Activated CD4-positive, alpha-beta T cell treated with anti-CD3 and anti-CD28 coated beads, Interleukin-2, amount 10 ng/mL, durations not matched to agents 24 days and 14 days (primary cell): ENCODE measurements around the gene SENP3. TPM values are rescaled to one million over a fixed set of nuclear protein-coding genes. Genes with fewer than 3 reads are reported as not detected.

Experiments used
- DNase-seq: peaks from one replicate; pipeline ENCODE4 v3.0.0; 2022
- H3K27ac Mint-ChIP-seq: one replicate; pipeline ENCODE4 v1.8.0; 2022; ENCODE audit warnings: mild to moderate bottlenecking, mixed read lengths
- H3K27me3 Mint-ChIP-seq: one replicate; pipeline ENCODE4 v1.8.0; 2022; ENCODE audit warnings: mixed read lengths
- H3K36me3 Mint-ChIP-seq: one replicate; pipeline ENCODE4 v1.8.0; 2022; ENCODE audit warnings: low read depth, mild to moderate bottlenecking, mixed read lengths
- H3K4me1 Mint-ChIP-seq: one replicate; pipeline ENCODE4 v1.8.0; 2021; ENCODE audit warnings: mixed read lengths
- H3K4me3 Mint-ChIP-seq: one replicate; pipeline ENCODE4 v1.8.0; 2022; ENCODE audit warnings: mild to moderate bottlenecking, moderate library complexity, mixed read lengths
- H3K9me3 Mint-ChIP-seq: one replicate; pipeline ENCODE4 v1.8.0; 2021; ENCODE audit warnings: mixed read lengths
- intact Hi-C: fragments of 100-400 bp; cut with micrococcal nuclease; formaldehyde crosslinking; loops from one replicate; pipeline ENCODE4 v1.15.1; 2023
- total RNA-seq: library from RNA; stranded (reverse); gene quantifications from 2 replicates; pipeline ENCODE4 v1.2.3, GENCODE V29; 2022

SENP3 gene
- total RNA-seq, 1 donor from 2014 or later = 93.0 TPM

- Mint-ChIP-seq H3K36me3 (peaks cover 18% of the 10 kb centered on the region), H3K9me3 (no peaks in the 10 kb centered on the region), H3K27ac (peak overlapping the region; percentile 65), H3K4me3 (peak overlapping the region; percentile 87), H3K27me3 (no peaks in the 10 kb centered on the region), H3K4me1 (peaks cover 37% of the 10 kb centered on the region)
- peak; percentile 68 for DNase-seq
- intact Hi-C loops = loop anchor here (1.0 kb wide), 1 partner anchor 74 kb away; the partner anchor contains the start of gene WRAP53
These were observed 52.2 kb downstream of the SENP3 start for GRCh38 chr17:7613769-7614424.

DNA sequence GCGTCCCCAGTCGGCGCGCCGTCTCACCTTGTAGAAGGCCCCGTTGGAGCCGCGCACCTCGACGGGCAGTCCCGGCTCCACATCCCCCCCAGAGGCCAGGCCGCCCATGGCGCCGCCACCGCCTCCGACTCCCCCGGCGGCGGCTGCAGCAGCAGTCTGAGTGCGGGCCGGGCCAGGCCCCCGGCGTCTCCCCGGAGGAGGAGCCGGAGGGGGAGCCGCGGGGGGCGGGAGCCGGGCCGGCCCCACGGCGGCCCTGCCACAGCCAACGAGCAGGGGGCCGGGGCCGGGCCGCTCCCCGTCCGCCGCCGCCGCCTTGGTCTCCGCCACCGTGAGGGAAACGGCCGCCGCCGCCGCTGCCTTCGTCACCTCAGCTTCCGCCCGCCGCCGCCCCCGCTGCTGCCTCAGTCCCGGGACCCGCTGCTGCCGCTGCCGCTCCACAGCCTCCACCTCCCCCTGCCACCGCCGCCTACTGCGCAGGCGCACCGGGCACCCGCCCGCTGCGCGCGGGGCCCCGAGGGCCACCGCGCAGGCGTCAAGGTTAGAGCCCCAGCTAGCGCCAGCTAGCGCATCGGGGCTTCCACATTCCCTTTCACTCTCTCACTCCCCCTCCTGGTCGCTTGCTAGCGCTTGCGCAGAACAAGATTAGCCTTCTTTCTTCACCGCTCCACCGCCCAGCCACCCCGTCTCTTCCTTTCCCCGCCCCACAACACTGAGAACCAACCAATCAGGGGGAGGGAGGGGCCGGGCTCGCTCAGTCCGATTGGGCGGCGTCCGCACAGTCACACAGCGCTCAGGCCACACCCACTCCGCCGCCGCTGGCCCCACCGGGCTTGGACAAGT is 52.9 kb downstream of the SENP3 start, which contains the start of gene FXR2:
FXR2 (minus strand) TSS at position 473 of the 840 bp plus-strand sequence; CDS start at position 108, 365 bp downstream.
- peaks cover 18% of the 10 kb centered on the region for H3K36me3 Mint-ChIP-seq
- H3K27ac Mint-ChIP-seq = peak within 1 kb of the TSS; percentile 91
- H3K9me3 Mint-ChIP-seq = no peaks in the 10 kb centered on the region
- peak; percentile 99 for DNase-seq
- H3K4me3 Mint-ChIP-seq = peak within 1 kb of the TSS; percentile 87
- peaks cover 33% of the 10 kb centered on the region for H3K4me1 Mint-ChIP-seq
- intact Hi-C loops = loop anchor here (1.0 to 5.0 kb wide), 3 partner anchors 31 to 74 kb away; partner anchors contain the start of genes ATP1B2, MPDU1 and WRAP53
- H3K27me3 Mint-ChIP-seq = no peaks in the 10 kb centered on the region

DNA sequence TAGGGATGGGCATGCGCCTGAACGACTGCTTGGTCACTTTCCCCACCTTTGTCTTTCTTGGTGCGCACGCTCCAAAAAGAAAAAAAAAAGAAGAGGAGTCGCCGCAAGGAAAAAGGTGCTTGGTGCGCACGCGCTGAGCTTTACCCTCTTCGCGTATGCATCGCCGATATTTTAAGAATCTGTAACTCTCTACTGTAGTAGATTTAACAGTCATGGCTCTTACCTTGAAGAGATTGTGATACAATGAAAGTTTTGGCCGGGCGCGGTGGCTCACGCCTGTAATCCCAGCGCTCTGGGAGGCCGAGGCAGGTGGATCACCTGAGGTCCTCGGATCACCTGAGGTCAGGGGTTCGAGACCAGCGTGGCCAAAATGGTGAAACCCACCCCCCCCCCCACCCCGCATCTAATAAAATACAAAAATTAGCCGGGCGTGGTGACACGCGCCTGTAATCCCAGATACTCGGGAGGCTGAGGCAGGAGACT is 53.6 kb downstream of the SENP3 start:
- H3K27me3 Mint-ChIP-seq = no peaks in the 10 kb centered on the region
- intact Hi-C loops = loop anchor here (1.0 to 5.0 kb wide), 2 partner anchors 32 to 37 kb away; partner anchors contain the start of genes ATP1B2 and MPDU1
- peaks cover 18% of the 10 kb centered on the region for H3K36me3 Mint-ChIP-seq
- DNase-seq = no peak
- H3K4me3 Mint-ChIP-seq = peak overlapping the region; percentile 77
- H3K9me3 Mint-ChIP-seq = no peaks in the 10 kb centered on the region
- peak overlapping the region; percentile 91 for H3K27ac Mint-ChIP-seq
- H3K4me1 Mint-ChIP-seq = peaks cover 33% of the 10 kb centered on the region

GRCh38 chr17:7618608-7619007 is 56.9 kb downstream of the SENP3 start:
- Mint-ChIP-seq H3K27me3 (peaks cover 1% of the 10 kb centered on the region), H3K4me1 (peaks cover 12% of the 10 kb centered on the region), H3K36me3 (peaks cover 3% of the 10 kb centered on the region), H3K27ac (no peak overlapping the region), H3K4me3 (no peak overlapping the region), H3K9me3 (no peaks in the 10 kb centered on the region)
- DNase-seq = no peak
- intact Hi-C loops = loop anchor here (5.0 kb wide), 1 partner anchor 34 kb away; the partner anchor contains the start of gene ATP1B2

DNA sequence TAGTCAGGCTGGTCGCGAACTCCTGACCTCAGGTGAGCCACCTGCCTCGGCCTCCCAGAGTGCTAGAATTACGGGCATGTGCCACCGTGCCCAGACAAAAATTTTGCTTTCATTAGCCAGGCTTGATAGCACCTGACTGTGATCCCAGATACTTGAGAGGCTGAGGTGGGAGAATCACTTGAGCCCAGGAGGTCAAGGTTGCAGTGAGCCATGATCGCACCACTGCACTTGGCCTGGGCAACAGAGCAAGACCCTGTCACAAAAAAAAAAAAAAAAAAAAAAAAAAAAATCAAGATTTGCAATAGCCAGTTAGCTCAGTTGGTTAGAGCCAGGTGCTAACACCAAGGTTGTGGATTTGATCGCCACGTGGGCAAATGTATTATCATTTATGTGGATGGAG is 59.1 kb downstream of the SENP3 start:
- H3K36me3 Mint-ChIP-seq = peaks cover 1% of the 10 kb centered on the region
- H3K4me3 Mint-ChIP-seq = no peak overlapping the region
- DNase-seq = no peak

More for the DNA sequence above, 59.1 kb downstream of the SENP3 start:
- no peaks in the 10 kb centered on the region for H3K9me3 Mint-ChIP-seq
- peaks cover 1% of the 10 kb centered on the region for H3K27me3 Mint-ChIP-seq
- intact Hi-C loops = no loop called here
- peaks cover 4% of the 10 kb centered on the region for H3K4me1 Mint-ChIP-seq
- no peak overlapping the region for H3K27ac Mint-ChIP-seq

Other genes with a start within 250 kb of the SENP3 start
- 51.5 and 56.2 TPM in 2 replicates for gene GPS2, start 246.6 kb upstream of the SENP3 start, total RNA-seq
- 59.3 and 59.6 TPM in 2 replicates for gene NEURL4, start 232.6 kb upstream of the SENP3 start, total RNA-seq
- gene ACAP1, start 225.4 kb upstream of the SENP3 start, total RNA-seq = 262 and 275 TPM in 2 replicates
- 7.0 and 7.6 TPM in 2 replicates for gene KCTD11, start 209.8 kb upstream of the SENP3 start, total RNA-seq
- not detected in 2 replicates for gene TMEM95, start 206.8 kb upstream of the SENP3 start, total RNA-seq
- 5.3 and 5.5 TPM in 2 replicates for gene TNK1, start 180.8 kb upstream of the SENP3 start, total RNA-seq
- gene PLSCR3, start 167.4 kb upstream of the SENP3 start, total RNA-seq = 75.5 and 79.8 TPM in 2 replicates
- gene TMEM256, start 157.8 kb upstream of the SENP3 start, total RNA-seq = 47.4 and 59.3 TPM in 2 replicates
- gene NLGN2, start 154.1 kb upstream of the SENP3 start, total RNA-seq = 2.9 and 3.0 TPM in 2 replicates
- gene SPEM1, start 141.6 kb upstream of the SENP3 start, total RNA-seq = not detected in 2 replicates
- not detected in 2 replicates for gene SPEM2, start 136.3 kb upstream of the SENP3 start, total RNA-seq
- not detected in 2 replicates for gene SPEM3, start 133.1 kb upstream of the SENP3 start, total RNA-seq
- 12.8 and 12.9 TPM in 2 replicates for gene TMEM102, start 126.5 kb upstream of the SENP3 start, total RNA-seq
- 9.4 and 9.5 TPM in 2 replicates for gene FGF11, start 122.4 kb upstream of the SENP3 start, total RNA-seq
- gene CHRNB1, start 116.9 kb upstream of the SENP3 start, total RNA-seq = 6.1 and 7.2 TPM in 2 replicates
- 16.0 and 16.1 TPM in 2 replicates for gene ZBTB4, start 82.3 kb upstream of the SENP3 start, total RNA-seq
- gene SLC35G6, start 80.5 kb upstream of the SENP3 start, total RNA-seq = not detected in 2 replicates
- 226 and 230 TPM in 2 replicates for gene POLR2A, start 77.6 kb upstream of the SENP3 start, total RNA-seq
- 21.5 and 21.8 TPM in 2 replicates for gene TNFSF12, start 12.9 kb upstream of the SENP3 start, total RNA-seq
- gene TNFSF13, start 3.2 kb upstream of the SENP3 start, total RNA-seq = 2.4 and 3.5 TPM in 2 replicates
- 3.2 and 3.5 TPM in 2 replicates for gene CD68, start 17.7 kb downstream of the SENP3 start, total RNA-seq
- 92.5 and 104 TPM in 2 replicates for gene MPDU1, start 21.9 kb downstream of the SENP3 start, total RNA-seq
- gene SOX15, start 28.2 kb downstream of the SENP3 start, total RNA-seq = 0.43 TPM in 1 of 2 replicates, not detected in the other
- gene FXR2, start 53.0 kb downstream of the SENP3 start, total RNA-seq = 62.6 and 64.4 TPM in 2 replicates
- 16.5 and 17.7 TPM in 2 replicates for gene SAT2, start 65.9 kb downstream of the SENP3 start, total RNA-seq
- gene SHBG, start 68.2 kb downstream of the SENP3 start, total RNA-seq = not detected in 2 replicates
- gene ATP1B2, start 89.0 kb downstream of the SENP3 start, total RNA-seq = 0.14 and 0.37 TPM in 2 replicates
- 177 and 178 TPM in 2 replicates for gene TP53, start 125.6 kb downstream of the SENP3 start, total RNA-seq
- 33.8 and 35.0 TPM in 2 replicates for gene WRAP53, start 126.6 kb downstream of the SENP3 start, total RNA-seq
- gene EFNB3, start 143.3 kb downstream of the SENP3 start, total RNA-seq = 0.05 TPM in 1 of 2 replicates, not detected in the other
- gene DNAH2, start 155.8 kb downstream of the SENP3 start, total RNA-seq = not detected in 2 replicates